Activated T-helper 1 cell treated with anti-CD3 and anti-CD28 coated beads, Interleukin-2, amount 50 U/mL, for 16 hours (primary cell): ENCODE measurements around the gene CRYZL1.

ENCODE experiments used
- DNase-seq, 2 donors: peaks; one replicate each; pipeline ENCODE4 v3.0.0-alpha.2; 2020; ENCODE audit warnings: low read depth in 1 of 2, low spot score in 1 of 2

Gene CRYZL1

DNA sequence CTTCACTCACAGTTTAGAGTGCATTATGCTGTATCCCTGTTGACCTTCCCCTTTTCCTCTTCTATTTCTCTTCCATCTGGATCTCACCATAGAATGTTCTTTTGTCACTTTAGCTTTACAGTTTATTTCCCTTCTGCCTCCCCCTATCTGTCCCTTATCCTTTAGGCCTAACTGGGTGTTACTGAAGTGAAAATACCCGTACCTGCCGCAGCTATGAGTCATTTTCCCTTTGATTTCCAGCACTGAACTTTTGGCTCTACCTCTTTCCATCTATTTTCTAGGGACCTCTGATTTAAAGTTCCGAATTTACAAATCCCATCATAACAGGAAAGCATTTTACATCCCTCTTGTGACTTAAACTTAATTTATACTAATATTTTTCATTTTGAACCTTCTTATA is 20.5 kb upstream of the CRYZL1 start:
- no peak for DNase-seq

- DNase-seq, result no peak
These were observed 19.6 kb upstream of the CRYZL1 start for GRCh38 chr21:33661146-33661545.

DNA sequence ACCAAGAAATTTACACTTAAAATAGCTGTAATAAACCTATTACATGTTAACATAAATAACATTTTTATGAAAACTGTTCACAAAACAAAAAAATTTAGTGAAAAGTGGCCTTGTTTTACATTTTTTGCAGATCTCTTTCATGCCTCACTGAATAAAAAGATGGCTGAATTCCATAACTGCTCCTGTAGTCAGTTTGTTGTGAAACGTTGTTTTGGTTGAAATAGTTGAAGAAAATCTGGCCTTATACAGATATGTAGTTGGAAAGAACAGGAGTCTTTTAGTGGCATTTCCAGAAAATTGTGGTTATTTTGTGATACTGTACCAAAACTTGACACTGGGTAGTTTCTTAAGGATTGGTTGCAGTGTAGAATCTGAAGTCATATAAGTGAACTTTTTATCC is 18.9 kb upstream of the CRYZL1 start:
- DNase-seq, result no peak

DNA sequence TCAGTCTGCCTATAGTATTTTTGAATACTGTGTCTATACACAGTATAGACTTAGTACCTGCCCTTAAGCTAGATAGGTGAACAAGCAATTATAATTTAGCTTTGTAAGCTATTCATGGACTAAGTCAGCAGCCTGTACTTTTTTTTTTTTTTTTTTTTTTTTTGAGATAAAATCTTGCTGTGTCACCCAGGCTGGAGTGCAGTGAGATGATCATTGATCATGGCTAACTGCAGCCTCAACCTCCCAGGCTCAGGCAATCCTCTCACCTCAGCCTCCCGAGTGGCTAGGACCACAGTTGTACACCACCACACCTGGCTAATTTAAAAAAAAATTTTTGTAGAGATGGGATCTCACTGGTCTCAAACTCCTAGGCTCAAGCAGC is 18.0 kb upstream of the CRYZL1 start:
- no peak for DNase-seq

DNA sequence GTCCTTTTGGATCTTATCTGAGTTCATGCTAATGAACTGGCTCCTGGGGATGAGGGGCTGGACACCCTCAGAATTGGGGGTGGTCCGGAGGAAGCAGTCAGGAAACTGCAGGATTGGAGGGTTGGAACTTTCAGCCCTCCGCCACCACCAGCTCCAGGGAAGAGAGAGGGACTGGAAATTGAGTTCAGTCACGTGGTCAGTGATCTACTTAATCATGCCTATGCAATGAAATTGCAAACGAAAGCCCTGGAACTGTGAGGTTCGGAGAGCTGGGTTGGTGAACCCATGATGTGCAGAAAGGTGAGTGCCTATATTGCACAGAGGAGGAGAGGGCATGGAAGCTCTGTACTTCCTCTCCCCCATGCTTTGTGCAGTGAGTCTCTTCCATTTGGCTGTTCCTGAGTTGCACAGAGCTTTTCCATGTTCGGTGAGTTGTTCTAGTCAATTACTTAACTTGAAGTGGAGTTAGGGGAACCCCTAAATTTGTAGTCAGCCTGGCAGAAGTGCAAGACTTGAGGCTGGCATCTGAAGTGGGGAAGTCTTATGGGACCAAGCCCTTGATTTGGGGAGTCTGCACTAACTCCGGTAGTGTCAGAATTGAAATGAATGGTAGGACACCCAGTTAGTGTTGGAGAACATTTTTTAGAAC is 17.5 kb upstream of the CRYZL1 start:
- DNase-seq, result no peak

GRCh38 chr21:33657124-33657820 is 15.7 kb upstream of the CRYZL1 start:
- no peak for DNase-seq

GRCh38 chr21:33655588-33656221 is 14.2 kb upstream of the CRYZL1 start:
- no peak for DNase-seq

DNA sequence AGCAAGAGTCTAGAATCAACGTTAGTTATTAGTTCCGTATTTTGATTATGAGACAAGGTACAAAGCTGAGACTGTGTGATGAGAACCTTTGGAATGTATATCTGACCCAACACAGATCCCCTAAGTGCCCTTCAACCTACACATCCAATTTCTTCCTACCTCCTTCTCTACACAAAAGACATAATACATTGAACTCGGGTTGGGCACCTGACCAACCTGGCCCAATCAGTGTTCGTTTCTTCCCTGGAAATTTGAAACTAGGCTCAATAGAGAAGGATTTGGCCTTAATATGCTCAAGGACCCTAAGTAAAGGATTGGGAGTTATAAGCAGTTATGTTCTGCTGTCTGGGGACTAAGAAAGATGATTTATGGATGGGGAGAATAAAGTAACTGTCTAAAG is 12.9 kb upstream of the CRYZL1 start:
- DNase-seq, result no peak

DNA sequence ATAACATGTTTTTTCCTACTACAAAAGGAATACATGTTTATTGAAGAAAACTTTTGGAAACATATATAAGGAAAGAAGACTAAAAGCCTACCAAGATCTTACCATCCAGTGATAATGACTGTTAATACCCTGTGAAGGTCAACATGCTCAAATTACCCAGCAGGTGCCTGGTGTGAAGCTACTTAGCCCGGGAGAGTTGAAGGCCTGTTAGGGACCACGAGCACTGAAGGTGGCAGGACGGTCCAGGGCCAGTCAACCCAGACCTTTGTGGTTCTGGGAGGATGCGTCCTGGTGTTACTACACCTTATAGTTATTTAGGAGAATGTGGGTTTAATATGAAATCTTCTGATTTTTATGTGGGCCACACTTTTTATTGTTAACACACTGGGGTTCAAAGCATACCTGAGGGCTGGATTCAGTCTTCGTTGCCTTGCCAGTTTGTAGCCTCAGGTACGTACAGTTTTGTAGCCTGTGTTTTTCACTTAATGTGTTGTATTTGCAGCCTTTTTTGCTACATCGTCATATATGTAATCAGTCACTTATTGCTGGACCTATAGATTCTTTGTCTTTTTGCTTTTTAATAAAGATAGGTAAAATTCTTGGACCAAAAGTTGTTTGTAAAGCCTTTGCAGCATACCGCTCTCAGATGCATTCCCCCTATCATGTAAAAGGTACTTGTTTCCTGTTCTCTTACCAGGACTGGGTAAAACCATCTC is 10.6 kb upstream of the CRYZL1 start:
- no peak for DNase-seq

- DNase-seq, result no peak
These were observed 9.5 kb upstream of the CRYZL1 start for GRCh38 chr21:33650929-33651509.

GRCh38 chr21:33650230-33650629 is 8.7 kb upstream of the CRYZL1 start:
- no peak for DNase-seq

DNA sequence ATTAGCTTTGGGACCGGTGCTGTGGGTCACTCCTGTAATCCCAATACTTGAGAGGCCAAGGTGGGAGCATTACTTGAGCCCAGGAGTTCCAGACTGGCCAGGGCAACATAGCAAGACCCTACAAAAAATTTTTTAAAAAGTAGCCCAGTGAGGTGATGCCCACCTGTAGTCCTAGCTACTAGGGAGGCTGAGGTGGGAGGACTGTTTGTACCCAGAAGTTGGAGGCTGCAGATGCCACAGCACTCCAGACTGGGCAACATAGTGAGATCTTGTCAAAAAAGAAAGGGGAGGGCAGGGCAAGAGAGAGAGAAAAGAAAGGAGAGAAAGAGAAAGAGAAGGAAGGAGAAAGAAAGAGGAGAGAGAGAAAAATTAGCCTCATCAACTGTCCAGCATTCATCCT is 7.0 kb upstream of the CRYZL1 start:
- no peak for DNase-seq

DNA sequence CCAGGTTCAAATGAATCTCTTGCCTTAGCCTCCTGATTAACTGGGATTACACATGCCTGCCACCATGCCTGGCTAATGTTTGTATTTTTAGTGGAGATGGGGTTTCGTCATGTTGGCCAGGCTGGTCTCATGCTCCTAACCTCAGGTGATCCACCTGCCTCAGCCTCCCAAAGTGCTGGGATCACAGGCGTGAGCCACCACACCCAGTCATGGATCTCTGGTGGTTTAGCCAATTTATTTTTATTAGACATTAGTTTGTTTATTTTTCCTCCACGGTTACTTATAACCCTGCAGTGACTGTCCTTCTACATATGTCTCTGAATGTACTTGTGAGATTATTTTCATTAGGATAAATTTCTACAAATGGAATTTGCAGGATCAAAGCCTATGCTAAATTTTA is 6.0 kb upstream of the CRYZL1 start:
- no peak for DNase-seq

DNA sequence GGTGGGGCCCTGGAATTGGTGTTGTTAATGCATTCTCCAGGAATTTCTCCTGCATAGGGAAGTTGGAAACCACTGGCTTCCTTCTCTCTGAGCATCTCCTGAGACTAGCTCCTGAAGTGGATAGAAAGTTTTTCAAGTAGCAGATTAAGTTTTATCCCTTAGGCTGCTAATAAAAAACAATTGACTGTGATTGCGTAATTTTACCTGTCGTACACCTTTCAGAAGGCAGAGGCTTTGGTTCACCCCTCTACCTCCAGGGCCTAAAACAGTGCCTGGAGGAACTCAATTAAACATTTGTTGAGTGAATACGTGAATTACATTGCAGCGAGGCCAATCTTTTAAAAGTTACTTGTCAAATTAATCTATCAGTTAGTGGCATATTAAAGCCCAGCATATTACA is 4.2 kb upstream of the CRYZL1 start:
- no peak for DNase-seq

DNA sequence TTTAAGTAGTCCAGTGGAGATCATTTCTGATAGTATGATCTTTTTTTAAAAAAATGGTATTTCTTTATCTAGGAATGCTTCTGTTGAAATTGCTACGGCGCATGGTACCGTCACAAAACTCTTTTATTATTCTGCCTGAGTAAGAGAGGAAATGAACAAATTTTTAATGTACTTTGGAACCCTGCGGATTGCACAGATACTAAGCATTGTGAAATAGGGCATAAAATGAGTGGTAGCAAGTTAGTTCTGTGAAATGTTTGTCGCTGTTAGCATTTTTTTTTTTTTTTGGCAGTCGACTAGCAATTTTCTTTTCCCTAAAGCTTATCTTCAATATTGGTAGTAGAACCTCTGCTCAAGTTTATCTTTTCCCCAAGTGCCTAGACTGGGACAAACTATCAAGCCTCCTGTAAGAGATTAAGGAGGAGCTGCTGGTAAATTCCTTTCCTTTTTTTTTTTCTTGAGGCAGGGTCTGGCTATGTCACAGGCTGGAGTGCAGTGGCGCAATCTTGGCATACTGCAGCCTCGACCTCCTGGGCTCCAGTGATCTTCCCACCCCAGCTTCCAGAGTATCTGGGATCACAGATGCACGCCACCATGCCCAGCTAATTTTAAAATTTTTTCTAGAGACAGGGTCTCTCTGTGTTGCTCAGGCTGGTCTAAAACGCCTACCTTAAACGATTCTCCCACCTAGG is 3.0 kb upstream of the CRYZL1 start:
- DNase-seq, result no peak

- DNase-seq, result no peak
These were observed 2.2 kb upstream of the CRYZL1 start for GRCh38 chr21:33643658-33644311.

GRCh38 chr21:33642896-33643657 is 1.5 kb upstream of the CRYZL1 start:
- DNase-seq, result peak in 1 of 2 donors; percentile 1

- DNase-seq, result peak; percentile 99
These were observed 720 bp upstream of the CRYZL1 start, which contains the start of gene ITSN1 for GRCh38 chr21:33642027-33642895. Gene ITSN1, plus strand, starts transcription at chr21:33642501. Its CDS starts 76,328 bp downstream, at chr21:33718829.
